BLaER1 (cell line): ENCODE measurements around the gene NOXO1.
A peak's percentile ranks its signal among the peaks of the same experiment; 100 is the strongest.

Source experiments
- H3K27ac ChIP-seq: shearing (Covaris generic); formaldehyde crosslinking; 2 replicates; pipeline ENCODE4 v1.8.1; 2022
- H3K27me3 ChIP-seq: shearing (Covaris generic); formaldehyde crosslinking; 2 replicates; pipeline ENCODE4 v1.8.1; 2022
- H3K36me3 ChIP-seq: shearing (Covaris generic); formaldehyde crosslinking; 2 replicates; pipeline ENCODE4 v1.8.1; 2022
- H3K4me1 ChIP-seq: shearing (Covaris generic); formaldehyde crosslinking; 2 replicates; pipeline ENCODE4 v1.8.1; 2022
- H3K4me2 ChIP-seq: shearing (Covaris generic); formaldehyde crosslinking; 2 replicates; pipeline ENCODE4 v1.8.1; 2022
- H3K4me3 ChIP-seq: shearing (Covaris generic); formaldehyde crosslinking; 2 replicates; pipeline ENCODE4 v1.8.1; 2022
- H3K9ac ChIP-seq: shearing (Covaris generic); formaldehyde crosslinking; 2 replicates; pipeline ENCODE4 v1.8.1; 2022
- H3K9me3 ChIP-seq: shearing (Covaris generic); formaldehyde crosslinking; 2 replicates; pipeline ENCODE4 v1.8.1; 2022
- H4K20me1 ChIP-seq: shearing (Covaris generic); formaldehyde crosslinking; 2 replicates; pipeline ENCODE4 v1.8.1; 2022
- Cebpa-rat ChIP-seq: shearing (Covaris generic); IDR thresholded peaks from 2 replicates; pipeline ENCODE4 v1.8.1; 2022

Gene NOXO1

DNA sequence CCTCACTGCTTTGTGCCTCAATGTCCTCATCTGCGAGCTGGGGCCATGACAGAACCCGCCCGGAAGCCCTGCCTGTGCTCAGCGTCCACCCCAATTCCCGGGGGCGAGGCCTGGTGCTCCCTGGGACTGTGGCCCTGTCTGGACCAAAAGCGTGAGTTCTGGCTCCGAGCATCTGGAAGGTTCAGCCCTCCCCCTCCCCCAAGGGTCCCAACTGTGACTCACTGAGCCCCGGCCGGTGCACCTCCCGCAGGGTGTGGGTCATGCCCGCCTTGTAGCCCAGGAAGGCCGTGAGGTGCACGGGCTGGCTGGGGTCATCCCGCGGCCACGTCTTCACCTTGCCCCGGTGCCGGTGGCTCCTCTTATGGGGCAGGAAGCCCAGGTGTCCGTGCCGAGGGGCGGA, 27.5 kb downstream of the NOXO1 start:
- Histone ChIP-seq H3K27me3 (no peaks in the 10 kb centered on the region), H3K36me3 (no peaks in the 10 kb centered on the region), H4K20me1 (no peaks in the 10 kb centered on the region), H3K9me3 (no peaks in the 10 kb centered on the region), H3K9ac (no peak overlapping the region), H3K4me2 (no peak overlapping the region), H3K4me1 (no peaks in the 10 kb centered on the region), H3K27ac (no peak overlapping the region), H3K4me3 (no peak overlapping the region)
- no peak for TF ChIP-seq Cebpa-rat

- Histone ChIP-seq H3K4me1 (no peaks in the 10 kb centered on the region), H4K20me1 (no peaks in the 10 kb centered on the region), H3K27me3 (no peaks in the 10 kb centered on the region), H3K9ac (no peak overlapping the region), H3K36me3 (no peaks in the 10 kb centered on the region), H3K4me2 (no peak overlapping the region), H3K9me3 (no peaks in the 10 kb centered on the region), H3K27ac (no peak overlapping the region), H3K4me3 (no peak overlapping the region)
- TF ChIP-seq Cebpa-rat: no peak
These were observed 30.7 kb downstream of the NOXO1 start for GRCh38 chr16:1950559-1950958.

GRCh38 chr16:1950047-1950446, 31.2 kb downstream of the NOXO1 start:
- H3K27ac ChIP-seq: no peak overlapping the region

GRCh38 chr16:1949507-1949906, 31.8 kb downstream of the NOXO1 start:
- H3K4me2 ChIP-seq: no peak overlapping the region
- no peak for TF ChIP-seq Cebpa-rat
- H4K20me1 ChIP-seq: no peaks in the 10 kb centered on the region
- no peak overlapping the region for H3K27ac ChIP-seq
- H3K27me3 ChIP-seq: no peaks in the 10 kb centered on the region
- no peak overlapping the region for H3K4me3 ChIP-seq
- no peak overlapping the region for H3K9ac ChIP-seq
- H3K9me3 ChIP-seq: no peaks in the 10 kb centered on the region
- no peaks in the 10 kb centered on the region for H3K4me1 ChIP-seq
- no peaks in the 10 kb centered on the region for H3K36me3 ChIP-seq

More at GRCh38 chr16:1950047-1950446, 31.2 kb downstream of the NOXO1 start:
- H3K9ac ChIP-seq: no peak overlapping the region
- H3K9me3 ChIP-seq: no peaks in the 10 kb centered on the region
- H3K36me3 ChIP-seq: no peaks in the 10 kb centered on the region
- H4K20me1 ChIP-seq: no peaks in the 10 kb centered on the region
- no peak overlapping the region for H3K4me3 ChIP-seq
- no peak overlapping the region for H3K4me2 ChIP-seq
- no peak for TF ChIP-seq Cebpa-rat
- H3K27me3 ChIP-seq: no peaks in the 10 kb centered on the region
- no peaks in the 10 kb centered on the region for H3K4me1 ChIP-seq

- Histone ChIP-seq H3K9ac (no peak overlapping the region), H4K20me1 (peaks cover 4% of the 10 kb centered on the region), H3K4me2 (no peak overlapping the region), H3K4me3 (no peak overlapping the region), H3K27ac (no peak overlapping the region), H3K36me3 (no peaks in the 10 kb centered on the region), H3K27me3 (peaks cover 3% of the 10 kb centered on the region; the same call in 1 of the 2 replicates), H3K4me1 (peaks cover 11% of the 10 kb centered on the region), H3K9me3 (no peaks in the 10 kb centered on the region)
- TF ChIP-seq Cebpa-rat: no peak
These were observed 33.9 kb downstream of the NOXO1 start for GRCh38 chr16:1947369-1947670.

DNA sequence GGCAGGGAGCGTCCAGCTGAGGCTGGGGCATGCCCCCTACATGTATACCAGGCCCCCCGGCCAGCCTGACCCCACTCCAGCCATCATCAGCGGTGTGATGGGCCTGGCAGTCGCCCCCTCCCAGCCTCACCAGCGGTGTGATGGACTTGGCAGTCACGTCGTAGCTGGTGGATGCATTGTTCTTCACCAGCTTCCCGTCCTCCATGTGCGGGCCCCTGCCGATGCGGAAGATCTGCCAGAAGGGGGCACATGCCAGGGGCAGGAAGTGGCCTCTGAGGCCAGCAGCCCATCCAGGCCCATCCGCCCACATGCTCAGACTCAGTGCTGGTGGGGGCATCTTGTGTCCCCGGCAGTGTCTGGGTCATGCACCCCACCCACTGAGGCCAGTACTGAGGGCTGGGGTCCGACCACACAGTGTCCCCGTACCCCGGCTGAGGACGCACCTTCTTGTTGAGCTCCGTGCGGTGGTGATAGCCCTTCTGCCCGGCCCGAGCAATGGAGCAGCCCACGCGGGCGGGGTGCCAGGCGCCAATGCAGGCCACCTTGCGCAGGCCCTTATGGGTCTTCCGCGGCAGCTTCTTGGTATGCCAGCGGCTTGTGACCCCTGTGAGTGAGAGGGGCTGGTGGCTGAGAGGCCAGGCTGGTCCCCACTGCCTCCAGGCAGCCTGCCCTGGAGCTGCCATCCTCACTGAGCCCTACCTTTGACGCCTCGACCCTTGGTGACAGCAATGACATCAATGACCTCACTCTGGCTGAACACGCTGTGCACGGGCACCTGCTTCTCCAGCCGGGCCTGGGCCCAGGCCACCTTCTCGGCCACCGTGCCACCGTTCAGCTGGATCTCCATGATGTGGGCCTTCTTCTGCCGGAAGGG, 34.5 kb downstream of the NOXO1 start:
- Histone ChIP-seq H3K9me3 (no peaks in the 10 kb centered on the region), H3K4me3 (no peak overlapping the region), H4K20me1 (peaks cover 9% of the 10 kb centered on the region), H3K27ac (no peak overlapping the region), H3K4me1 (peaks cover 17% of the 10 kb centered on the region), H3K4me2 (no peak overlapping the region), H3K27me3 (peaks cover 9% of the 10 kb centered on the region; the same call in 1 of the 2 replicates), H3K36me3 (no peaks in the 10 kb centered on the region), H3K9ac (no peak overlapping the region)
- TF ChIP-seq Cebpa-rat: no peak

- Histone ChIP-seq H3K27ac (no peak overlapping the region), H3K27me3 (peaks cover 10% of the 10 kb centered on the region; the same call in 1 of the 2 replicates), H3K4me3 (no peak overlapping the region), H3K9ac (no peak overlapping the region), H3K4me2 (no peak overlapping the region), H3K36me3 (no peaks in the 10 kb centered on the region), H4K20me1 (peaks cover 19% of the 10 kb centered on the region), H3K4me1 (peaks cover 27% of the 10 kb centered on the region), H3K9me3 (no peaks in the 10 kb centered on the region)
- no peak for TF ChIP-seq Cebpa-rat
These were observed 35.5 kb downstream of the NOXO1 start for GRCh38 chr16:1945559-1946391.

DNA sequence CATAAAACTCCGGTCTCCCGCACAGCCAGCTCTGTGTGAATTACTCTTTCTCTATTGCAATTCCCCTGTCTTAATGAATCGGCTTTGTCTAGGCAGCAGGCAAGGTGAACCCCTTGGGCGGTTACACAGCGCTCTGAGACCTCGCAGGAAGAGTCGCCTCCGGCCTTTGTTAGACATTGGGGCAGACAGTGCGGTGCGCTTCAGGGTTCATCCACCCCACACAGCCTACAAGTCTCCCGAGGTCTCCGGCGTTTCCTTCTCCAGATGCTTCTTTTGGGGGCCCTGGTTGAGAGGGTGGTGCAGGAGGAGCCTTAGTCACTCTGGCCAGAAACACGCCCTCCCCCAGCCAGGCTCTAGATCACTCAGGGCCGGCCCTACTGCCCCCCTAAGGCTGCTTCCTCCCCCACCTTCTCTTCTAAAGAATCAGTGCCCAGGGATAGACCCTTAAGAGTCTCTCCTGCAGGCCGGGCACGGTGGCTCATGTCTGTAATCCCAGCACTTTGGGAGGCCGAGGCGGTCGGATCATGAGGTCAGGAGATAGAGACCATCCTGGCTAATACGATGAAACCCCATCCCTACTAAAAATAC, 36.6 kb downstream of the NOXO1 start:
- Histone ChIP-seq H3K27ac (no peak overlapping the region), H3K27me3 (peaks cover 10% of the 10 kb centered on the region; the same call in 1 of the 2 replicates), H3K9me3 (no peaks in the 10 kb centered on the region), H4K20me1 (peaks cover 30% of the 10 kb centered on the region), H3K4me3 (no peak overlapping the region), H3K4me1 (peaks cover 37% of the 10 kb centered on the region), H3K4me2 (no peak overlapping the region), H3K36me3 (no peaks in the 10 kb centered on the region), H3K9ac (no peak overlapping the region)
- no peak for TF ChIP-seq Cebpa-rat

GRCh38 chr16:1942810-1943726, 38.2 kb downstream of the NOXO1 start, which contains the start of gene MSRB1:
MSRB1 (minus strand) TSS chr16:1943199; CDS start chr16:1943156, 43 bp downstream.
- peak within 1 kb of the TSS; percentile 69 for H3K27ac ChIP-seq
- peaks cover 30% of the 10 kb centered on the region for H4K20me1 ChIP-seq
- peaks cover 10% of the 10 kb centered on the region; the same call in 1 of the 2 replicates for H3K27me3 ChIP-seq
- no peaks in the 10 kb centered on the region for H3K9me3 ChIP-seq
- TF ChIP-seq Cebpa-rat: no peak
- H3K4me3 ChIP-seq: peak within 1 kb of the TSS; percentile 89
- H3K4me2 ChIP-seq: peak within 1 kb of the TSS; percentile 100
- peaks cover 46% of the 10 kb centered on the region for H3K4me1 ChIP-seq
- H3K36me3 ChIP-seq: peaks cover 14% of the 10 kb centered on the region
- peak within 1 kb of the TSS; percentile 79 for H3K9ac ChIP-seq
